NCI-H1105 (cell line): ENCODE results near the gene RPLP1.

Experiments used
- DNase-seq: peaks from one replicate; lab custom pipeline; 2025; lab: John Stamatoyannopoulos, UW

Gene RPLP1

GRCh38 chr15:69452692-69453521 lies at the start of gene RPLP1:
Gene RPLP1 (plus strand): TSS chr15:69452818. CDS start chr15:69452949, 131 bp downstream.
- DNase-seq, result peak; percentile 97

- no peak for DNase-seq
Observed at GRCh38 chr15:69403594-69403993, 49.0 kb upstream of the RPLP1 start.

DNA sequence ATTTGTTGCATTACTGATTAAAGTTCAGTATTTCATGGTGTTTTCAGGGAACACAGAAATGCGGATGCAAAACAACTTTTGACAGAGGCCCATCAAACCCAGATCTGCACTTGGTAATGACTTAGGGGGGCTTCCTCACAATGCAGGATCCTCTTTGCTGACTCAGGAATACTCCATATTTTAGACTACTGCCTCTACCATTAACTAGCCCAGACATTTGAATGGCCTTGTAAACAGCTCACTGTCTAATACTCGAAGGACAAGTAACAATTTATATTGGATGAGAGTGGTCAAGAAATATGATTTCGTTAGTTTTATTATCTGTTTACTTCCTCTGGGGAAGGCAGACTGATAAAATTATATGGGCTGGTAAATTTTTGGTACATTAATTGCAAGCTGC lies 47.5 kb upstream of the RPLP1 start:
- DNase-seq, result no peak

DNA sequence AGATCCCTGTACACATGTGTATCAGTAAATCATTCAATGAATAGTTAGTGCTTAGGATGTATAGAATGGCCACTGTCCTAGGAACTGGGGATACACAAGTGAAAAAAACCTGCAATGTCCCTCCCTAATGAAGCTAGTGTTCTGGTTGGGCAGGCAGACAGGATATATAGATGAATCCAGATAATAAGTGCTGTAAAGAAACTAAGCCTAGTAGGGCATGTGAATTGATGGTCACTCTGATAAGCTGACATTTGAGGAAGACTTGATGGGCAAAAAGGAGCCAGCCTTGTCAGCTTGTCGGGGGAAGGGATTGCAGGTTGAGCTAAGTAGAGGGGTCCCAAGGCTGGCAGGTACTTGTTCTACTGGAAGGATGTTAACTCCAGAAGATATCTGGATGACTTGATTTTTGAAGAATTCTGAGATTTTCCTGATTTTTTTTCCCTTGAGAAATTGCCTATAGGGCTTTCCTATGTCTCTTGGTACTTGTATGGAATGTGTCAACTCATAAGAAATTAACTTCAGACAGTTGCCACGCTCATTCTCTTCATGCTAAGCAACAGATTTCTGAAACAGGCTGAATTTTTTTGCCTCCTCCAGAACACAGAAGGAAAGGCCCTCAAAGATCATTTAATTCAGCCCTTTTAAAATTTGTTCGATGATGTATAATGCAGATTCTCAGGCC lies 44.8 kb upstream of the RPLP1 start:
- DNase-seq, result no peak

DNA sequence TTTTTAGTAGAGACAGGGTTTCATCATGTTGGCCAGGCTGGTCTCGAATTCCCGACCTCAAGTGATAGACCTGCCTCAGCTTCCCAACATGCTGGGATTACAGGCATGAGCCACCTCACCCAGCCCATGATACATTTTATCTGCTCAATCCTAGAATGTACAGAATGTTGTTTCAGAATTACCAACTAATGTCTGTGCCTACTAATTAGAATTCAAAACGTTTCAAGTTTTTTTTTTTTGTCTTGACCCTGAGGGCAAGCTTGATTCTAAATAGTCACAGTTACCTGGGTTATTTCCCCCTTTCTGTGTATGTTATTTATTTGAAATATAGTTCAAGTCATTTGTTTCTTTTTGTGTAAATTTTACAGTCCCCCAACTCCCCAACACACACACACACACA lies 43.8 kb upstream of the RPLP1 start:
- no peak for DNase-seq

DNA sequence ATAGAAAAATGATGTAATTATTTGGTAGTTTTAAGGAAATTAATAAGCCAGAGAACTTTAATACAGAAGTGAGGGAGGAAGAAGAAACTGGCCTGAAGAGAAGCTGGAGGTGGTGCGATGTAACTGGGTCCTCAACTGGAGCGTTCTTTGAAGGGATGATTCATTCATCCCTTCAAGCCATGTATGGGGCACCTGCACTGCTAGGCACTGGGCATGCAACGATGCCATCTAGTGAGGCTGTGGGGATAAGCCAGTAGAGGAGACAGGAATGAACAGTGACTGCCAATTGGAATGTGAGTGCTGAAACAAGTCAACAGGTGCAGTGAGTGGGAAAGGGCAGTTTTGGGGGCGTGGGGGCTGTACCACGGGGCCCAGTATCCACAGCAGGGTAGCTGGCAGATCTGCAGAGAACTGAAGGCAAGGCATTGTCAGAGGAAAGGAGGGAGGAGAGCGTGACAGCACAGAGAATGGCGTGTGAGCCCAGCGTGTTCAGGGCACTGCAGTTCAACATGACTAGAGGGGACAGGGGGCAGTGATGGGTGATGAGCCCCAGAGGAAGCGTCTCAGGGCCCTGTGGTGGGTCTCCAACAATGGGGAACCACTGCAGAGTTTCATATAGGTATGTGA lies 42.3 kb upstream of the RPLP1 start:
- peak; percentile 36 for DNase-seq

DNA sequence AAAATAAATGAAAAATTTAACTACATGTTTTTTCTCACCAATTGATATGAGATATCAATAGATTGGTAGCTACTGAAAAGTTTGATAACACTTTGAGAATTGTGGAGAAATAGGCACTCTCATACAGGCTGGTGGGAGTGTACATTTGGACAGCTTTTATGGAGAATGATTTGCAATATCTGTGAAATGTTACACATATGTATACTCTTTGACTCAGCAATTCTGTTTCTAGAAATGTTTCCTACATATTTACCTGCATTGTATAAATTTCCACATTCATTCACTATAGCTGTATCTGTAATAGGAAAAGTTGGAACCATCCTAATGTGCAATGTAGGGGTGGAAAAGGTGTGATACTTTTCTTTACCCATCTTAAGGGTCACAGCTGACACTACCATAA lies 40.3 kb upstream of the RPLP1 start:
- no peak for DNase-seq

DNA sequence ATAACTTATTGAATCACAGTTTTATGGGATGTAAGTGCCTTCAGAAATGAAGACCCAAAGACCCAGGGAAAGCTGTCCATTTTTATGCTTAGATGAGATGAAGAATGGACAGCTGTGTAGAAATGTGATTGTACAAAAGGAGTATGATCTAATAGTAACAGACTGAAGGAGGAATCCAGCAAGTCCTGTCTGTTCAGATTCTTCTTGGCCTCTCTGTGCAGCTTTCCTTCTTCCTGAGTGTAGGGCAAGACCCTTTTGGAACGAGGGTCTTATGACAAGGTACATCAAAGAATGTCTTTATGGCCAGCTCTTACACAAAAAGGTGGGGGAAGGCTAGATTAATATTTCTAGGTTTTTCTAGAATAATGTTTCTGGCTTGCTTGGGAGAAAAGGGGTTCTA lies 39.9 kb upstream of the RPLP1 start:
- DNase-seq, result no peak

DNA sequence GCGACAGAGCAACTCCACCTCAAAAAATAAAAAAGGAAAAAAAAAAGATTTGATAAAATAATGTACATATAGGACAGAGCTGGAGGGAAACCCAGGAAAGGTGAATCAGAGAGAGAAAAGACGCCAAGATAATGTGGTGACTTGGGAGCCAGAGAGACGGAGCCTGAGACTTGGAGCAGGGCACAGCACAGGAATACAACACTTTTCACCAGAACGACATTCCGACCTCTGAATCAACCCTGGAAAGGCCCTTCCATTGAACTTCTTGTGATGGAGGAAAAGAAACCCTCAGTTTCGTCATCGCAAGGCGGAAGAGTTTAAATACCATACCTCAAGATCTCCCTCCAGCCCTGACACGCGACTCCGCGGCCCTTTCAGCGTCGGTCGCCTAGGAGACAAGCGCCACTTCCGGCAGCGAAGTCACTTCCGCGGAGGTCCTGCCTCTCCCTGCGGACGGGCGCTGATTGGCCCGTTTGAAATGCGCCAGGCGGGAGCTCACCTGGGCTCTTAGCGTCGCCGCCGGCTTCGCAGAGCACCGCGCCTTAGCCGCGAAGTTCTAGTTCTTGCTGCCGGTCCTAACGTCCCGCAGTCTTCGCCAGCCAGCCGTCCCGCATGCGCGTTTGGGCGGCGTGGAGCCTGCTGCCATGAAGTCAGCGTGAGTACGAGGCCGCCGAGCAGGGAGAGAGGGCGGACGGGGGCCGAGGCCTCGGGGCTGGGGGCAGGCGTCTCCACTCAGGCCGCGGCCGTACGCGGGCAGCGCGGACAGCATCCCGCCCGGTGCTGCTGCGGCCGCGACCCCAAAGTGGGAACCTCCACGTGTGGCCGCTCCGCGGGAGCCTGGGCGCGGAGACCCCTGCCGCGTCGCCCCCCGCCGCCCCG lies 38.6 kb upstream of the RPLP1 start, which contains the start of gene KIF23:
Gene KIF23, plus strand, starts transcription at position 528 of the 879 bp plus-strand sequence. Its CDS starts 117 bp downstream, at position 645.
- peak; percentile 98 for DNase-seq

- DNase-seq, result no peak
Observed at GRCh38 chr15:69414701-69415167, 37.9 kb upstream of the RPLP1 start.

DNA sequence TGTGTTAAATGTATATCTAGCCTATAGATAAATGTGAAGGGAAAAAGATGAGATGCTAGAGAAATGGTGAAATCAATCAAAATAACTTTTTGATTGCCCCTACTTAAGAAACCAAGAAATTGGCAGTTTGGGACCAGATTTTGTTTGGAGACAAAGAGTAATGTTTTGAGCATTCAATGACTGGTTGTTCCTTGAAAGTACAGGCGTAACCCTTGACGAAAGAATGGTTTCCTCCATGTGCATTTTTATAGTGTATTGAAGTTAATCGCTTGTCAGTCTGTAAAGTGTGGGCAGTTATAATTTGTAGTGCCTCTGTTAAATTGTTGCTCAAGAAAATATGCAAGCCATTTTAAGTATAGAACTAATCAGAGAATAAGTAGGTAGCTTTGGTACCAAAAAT lies 37.2 kb upstream of the RPLP1 start:
- DNase-seq, result no peak

GRCh38 chr15:69417581-69417980 lies 35.0 kb upstream of the RPLP1 start:
- no peak for DNase-seq

DNA sequence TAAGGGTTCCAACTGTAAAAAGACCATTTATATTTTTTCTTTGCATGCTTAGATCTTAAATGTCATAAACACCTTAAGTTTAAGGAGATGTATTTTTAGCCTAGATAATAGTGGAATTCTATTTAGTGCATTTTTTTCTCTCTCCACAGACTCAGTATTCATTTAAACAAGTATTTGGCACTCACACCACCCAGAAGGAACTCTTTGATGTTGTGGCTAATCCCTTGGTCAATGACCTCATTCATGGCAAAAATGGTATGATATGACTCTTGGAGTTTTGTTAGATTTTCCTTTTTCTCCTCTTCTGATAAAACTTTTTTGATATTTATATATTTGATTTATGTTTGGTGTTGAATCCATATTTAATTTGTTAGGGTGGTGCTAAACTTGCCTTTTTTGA lies 31.1 kb upstream of the RPLP1 start:
- no peak for DNase-seq

GRCh38 chr15:69422336-69422895 lies 30.2 kb upstream of the RPLP1 start:
- DNase-seq, result no peak

GRCh38 chr15:69424001-69424400 lies 28.6 kb upstream of the RPLP1 start:
- DNase-seq, result no peak

DNA sequence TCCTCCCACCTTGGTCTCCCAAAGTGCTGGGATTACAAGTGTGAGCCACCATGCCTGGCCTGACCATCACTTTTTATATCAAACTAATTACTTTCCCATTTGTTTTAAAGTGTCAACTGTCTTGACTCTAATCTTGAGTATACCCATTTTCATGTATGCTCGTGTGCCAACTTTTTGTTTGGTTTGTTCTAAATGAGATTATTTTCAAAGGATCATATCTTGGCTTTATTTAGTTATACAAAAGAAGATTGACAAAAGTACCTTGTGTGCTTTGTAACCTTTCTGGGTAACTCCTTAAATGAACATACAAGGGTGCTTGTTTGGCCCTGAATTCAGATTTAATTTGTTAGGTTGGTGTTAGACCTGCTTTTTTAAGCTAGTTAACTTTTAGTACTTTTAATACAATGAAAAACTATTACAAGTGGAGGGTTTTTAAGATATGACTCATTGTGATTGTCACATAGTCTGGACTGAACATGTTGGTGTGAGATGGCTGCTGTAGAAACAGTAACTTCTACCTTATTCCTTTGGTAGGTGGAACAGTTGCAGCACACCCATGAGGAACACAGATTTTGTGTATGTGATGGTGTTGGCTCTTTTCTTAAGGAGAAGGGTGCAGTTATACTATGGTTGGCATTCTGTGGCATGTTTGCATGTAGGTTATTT lies 27.7 kb upstream of the RPLP1 start:
- no peak for DNase-seq

- no peak for DNase-seq
Observed at GRCh38 chr15:69433831-69434230, 18.8 kb upstream of the RPLP1 start.

DNA sequence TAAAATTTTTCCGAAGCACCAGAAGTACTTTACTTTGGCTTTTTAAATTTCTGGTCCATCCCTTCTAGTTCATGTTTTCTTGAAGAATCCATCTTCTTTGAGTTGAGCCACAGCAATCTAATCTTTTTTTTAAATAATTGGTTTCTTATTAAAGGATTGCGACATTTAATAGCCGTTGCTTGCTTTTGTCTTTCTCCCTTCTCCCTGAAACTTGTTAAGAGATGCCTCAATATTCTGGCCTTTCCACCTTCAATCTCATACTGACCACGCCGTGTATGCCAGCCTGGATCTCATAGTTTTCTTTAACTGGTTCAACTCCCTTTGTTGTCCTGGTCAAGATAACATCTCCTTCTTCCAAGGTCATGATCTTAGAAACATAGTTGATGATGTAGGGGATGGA lies 18.4 kb upstream of the RPLP1 start:
- no peak for DNase-seq

DNA sequence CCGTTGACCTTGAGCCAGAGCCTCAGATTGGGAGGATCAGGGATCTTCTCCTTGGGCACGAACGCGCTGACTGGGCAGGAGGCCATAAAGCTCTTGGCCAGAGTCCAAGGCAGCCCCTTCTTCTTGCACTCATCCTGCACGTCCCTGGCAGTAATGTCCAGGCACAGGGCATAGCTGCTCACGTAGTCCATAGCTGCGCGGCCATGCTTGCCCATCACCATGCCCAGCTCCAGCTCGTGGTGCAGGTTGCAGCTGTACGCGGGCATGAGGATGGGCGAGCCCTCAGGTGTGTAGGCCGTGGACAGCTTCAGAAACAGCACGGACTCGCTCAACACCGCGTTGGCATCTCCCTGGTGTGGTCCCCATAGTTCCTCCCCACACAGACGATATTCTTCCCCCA lies 17.9 kb upstream of the RPLP1 start:
- DNase-seq, result no peak

GRCh38 chr15:69435985-69436384 lies 16.6 kb upstream of the RPLP1 start:
- no peak for DNase-seq

DNA sequence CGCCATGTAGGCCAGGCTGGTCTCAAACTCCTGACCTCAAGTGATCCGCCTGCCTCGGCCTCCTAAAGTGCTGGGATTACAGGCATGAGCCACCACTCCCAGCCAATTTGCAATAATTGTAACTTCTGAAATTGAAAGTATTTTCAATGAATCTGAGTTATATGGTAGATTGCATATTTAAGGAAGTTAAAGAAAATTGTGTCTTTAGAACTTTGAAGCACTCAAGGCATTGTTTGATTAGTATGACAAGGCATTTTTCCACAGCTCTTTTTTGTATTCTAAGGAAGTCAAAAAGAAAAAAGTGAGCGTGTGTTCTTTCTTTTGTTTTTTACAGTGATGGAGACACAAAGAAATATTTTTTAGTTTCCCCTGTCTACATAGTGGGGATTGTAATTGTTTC lies 15.7 kb upstream of the RPLP1 start:
- no peak for DNase-seq
